ENCODE results near the gene SLIT3. TPM values are rescaled to one million over a fixed set of nuclear protein-coding genes. Genes with fewer than 3 reads are reported as not detected.
"Not testable (repeated sequence)": the region's sequence is repeated elsewhere in the genome, so short reads cannot be mapped to it uniquely, and the experiment has no call there.

Gene SLIT3
- total and polyA plus RNA-seq, 4 experiments from 2014 or later: not detected

DNA sequence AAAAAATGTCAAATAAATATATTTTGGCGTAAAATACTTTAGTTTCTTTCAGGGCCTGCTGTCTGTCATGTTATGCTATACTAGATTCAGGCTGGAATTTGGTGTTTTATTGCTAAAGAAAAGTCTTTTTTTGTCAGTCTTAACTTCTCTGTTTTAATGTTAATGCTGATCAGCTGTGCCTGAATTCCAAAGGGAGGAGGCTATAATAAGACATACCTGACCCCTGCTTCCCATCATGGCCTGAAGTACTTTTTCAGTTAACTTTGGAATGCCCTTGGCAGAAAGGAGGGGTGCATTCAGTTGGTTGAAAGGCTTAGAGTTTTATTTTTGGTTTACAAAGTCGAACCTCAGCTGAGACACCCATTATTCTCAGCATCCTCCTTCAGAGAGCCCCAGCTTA lies 663.7 kb downstream of the SLIT3 start:
- Histone ChIP-seq H3K4me1 (ENCODE audit: insufficient read depth, low read length) (no peaks in the 10 kb centered on the region), H3K27ac (ENCODE audit: low read depth, low read length) (no peak overlapping the region), H3K36me3 (ENCODE audit: insufficient read depth, low read length) (no peaks in the 10 kb centered on the region), H3K9me3 (ENCODE audit: control insufficient read depth in 1 of 2, low read length in 2 of 2) (no peaks in the 10 kb centered on the region), H3K4me3 (ENCODE audit: low read length in 2 of 2) (no peak overlapping the region), H3K27me3 (ENCODE audit: insufficient read depth, low read length) (no peaks in the 10 kb centered on the region)
- H3K27me3 Mint-ChIP-seq: peaks cover under 1 to 6% of the 10 kb centered on the region in 2 donors
- H3K36me3 Mint-ChIP-seq: no peaks in the 10 kb centered on the region
- no peak for DNase-seq
- ChIA-PET POLR2A (ENCODE audit: partially characterized antibody) (no interaction called here), CTCF (ENCODE audit: partially characterized antibody) (no interaction called here)
- no peak overlapping the region for H3K27ac Mint-ChIP-seq
- no peak overlapping the region for H3K4me3 Mint-ChIP-seq
- no peaks in the 10 kb centered on the region for H3K4me1 Mint-ChIP-seq
- intact Hi-C loops (cut with micrococcal nuclease): no loop called here
- peaks cover 0 to 2% (median 0%) of the 10 kb centered on the region in 8 donors for H3K9me3 Mint-ChIP-seq

DNA sequence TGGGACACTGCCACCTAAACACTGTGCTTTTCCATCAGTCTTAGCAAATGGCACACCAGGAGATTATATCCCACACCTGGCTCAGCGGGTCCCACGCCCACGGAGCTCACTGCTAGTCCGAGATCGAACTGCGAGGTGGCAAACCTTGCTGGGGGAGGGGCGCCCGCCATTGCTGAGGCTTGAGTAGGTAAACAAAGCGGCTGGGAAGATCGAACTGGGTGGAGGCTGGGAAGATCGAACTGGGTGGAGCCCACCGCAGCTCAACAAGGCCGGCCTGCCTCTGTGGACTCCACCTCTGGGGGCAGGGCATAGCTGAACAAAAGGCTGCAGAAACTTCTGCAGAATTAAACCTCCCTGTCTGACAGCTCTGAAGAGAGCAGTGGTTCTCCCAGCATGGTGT lies 670.0 kb downstream of the SLIT3 start:
- H3K4me1 ChIP-seq (ENCODE audit: insufficient read depth, low read length); intact Hi-C loops (cut with micrococcal nuclease); H3K4me3 Mint-ChIP-seq; CTCF ChIA-PET (ENCODE audit: partially characterized antibody); H3K4me1 Mint-ChIP-seq; H3K27ac ChIP-seq (ENCODE audit: low read depth, low read length); H3K4me3 ChIP-seq (ENCODE audit: low read length in 2 of 2); H3K36me3 ChIP-seq (ENCODE audit: insufficient read depth, low read length); H3K27ac Mint-ChIP-seq; H3K36me3 Mint-ChIP-seq; DNase-seq; H3K9me3 ChIP-seq (ENCODE audit: control insufficient read depth in 1 of 2, low read length in 2 of 2); H3K27me3 ChIP-seq (ENCODE audit: insufficient read depth, low read length); POLR2A ChIA-PET (ENCODE audit: partially characterized antibody): not testable (repeated sequence)
- Mint-ChIP-seq H3K9me3 (peaks cover 0 to 11% (median 8%) of the 10 kb centered on the region in 8 donors), H3K27me3 (peaks cover 13 to 24% of the 10 kb centered on the region in 2 donors)

DNA sequence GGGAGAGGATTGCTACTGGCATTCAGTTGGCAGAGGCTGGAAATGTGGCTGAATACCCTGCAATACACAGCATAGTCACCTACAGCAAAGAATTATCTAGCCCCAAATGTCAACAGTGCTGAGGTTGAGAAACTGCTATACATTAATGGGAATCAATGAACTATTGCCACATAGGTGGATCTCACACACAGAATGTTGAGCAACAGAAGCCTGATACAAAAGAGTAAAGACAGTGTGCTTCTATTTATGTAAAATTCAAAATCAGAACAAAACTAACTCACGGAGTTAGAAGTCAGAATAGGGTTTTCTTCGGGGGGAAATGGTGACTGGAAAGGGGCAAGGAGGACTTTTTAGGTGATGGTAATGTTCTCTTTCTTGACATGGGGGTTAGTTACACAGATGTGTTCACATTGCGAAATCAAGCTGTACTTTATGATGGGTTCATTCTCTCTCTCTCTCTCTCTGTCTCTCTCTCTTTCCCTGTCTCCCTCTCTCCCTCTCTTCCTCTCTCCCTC lies 676.0 kb downstream of the SLIT3 start:
- H3K9me3 Mint-ChIP-seq: peaks cover 0 to 5% (median 3%) of the 10 kb centered on the region in 8 donors
- intact Hi-C loops (cut with micrococcal nuclease): no loop called here
- no peak overlapping the region for H3K27ac ChIP-seq (ENCODE audit: low read depth, low read length)
- ChIA-PET CTCF (ENCODE audit: partially characterized antibody) (interaction anchor here (1.4 kb wide), 1 partner anchor 15 kb away, joined by 5 read pairs; no protein-coding TSS in a partner anchor), POLR2A (ENCODE audit: partially characterized antibody) (no interaction called here)
- no peaks in the 10 kb centered on the region for H3K9me3 ChIP-seq (ENCODE audit: control insufficient read depth in 1 of 2, low read length in 2 of 2)
- no peak overlapping the region for H3K4me3 ChIP-seq (ENCODE audit: low read length in 2 of 2)
- no peaks in the 10 kb centered on the region for H3K36me3 ChIP-seq (ENCODE audit: insufficient read depth, low read length)
- H3K4me3 Mint-ChIP-seq: no peak overlapping the region
- H3K4me1 Mint-ChIP-seq: no peaks in the 10 kb centered on the region
- no peaks in the 10 kb centered on the region for H3K36me3 Mint-ChIP-seq
- H3K27ac Mint-ChIP-seq: no peak overlapping the region
- no peaks in the 10 kb centered on the region for H3K4me1 ChIP-seq (ENCODE audit: insufficient read depth, low read length)
- peaks cover 7 to 23% of the 10 kb centered on the region in 2 donors for H3K27me3 Mint-ChIP-seq
- H3K27me3 ChIP-seq (ENCODE audit: insufficient read depth, low read length): no peaks in the 10 kb centered on the region
- no peak for DNase-seq

DNA sequence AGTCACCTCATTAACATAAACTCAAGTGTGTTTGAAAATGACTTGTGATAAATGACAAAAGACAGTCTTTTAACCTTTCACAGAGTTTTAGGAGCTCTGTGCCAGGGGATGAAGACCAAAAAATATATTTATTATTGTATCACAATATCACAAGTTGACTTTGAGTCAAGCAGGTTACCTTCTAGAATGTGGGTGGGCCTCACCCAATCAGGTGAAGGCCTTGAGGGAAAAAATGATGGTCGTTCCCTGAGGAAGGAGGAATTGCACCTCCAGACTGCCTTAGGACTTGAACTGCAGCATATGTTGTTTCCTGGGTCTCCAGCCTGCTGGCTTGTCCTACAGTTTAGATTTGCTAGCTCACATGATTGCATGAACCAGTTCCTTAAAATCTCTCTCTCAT lies 680.1 kb downstream of the SLIT3 start:
- intact Hi-C loops (cut with micrococcal nuclease): no loop called here
- Histone ChIP-seq H3K36me3 (ENCODE audit: insufficient read depth, low read length) (no peaks in the 10 kb centered on the region), H3K27me3 (ENCODE audit: insufficient read depth, low read length) (no peaks in the 10 kb centered on the region), H3K9me3 (ENCODE audit: control insufficient read depth in 1 of 2, low read length in 2 of 2) (no peaks in the 10 kb centered on the region), H3K4me3 (ENCODE audit: low read length in 2 of 2) (no peak overlapping the region), H3K4me1 (ENCODE audit: insufficient read depth, low read length) (no peaks in the 10 kb centered on the region), H3K27ac (ENCODE audit: low read depth, low read length) (no peak overlapping the region)
- Mint-ChIP-seq H3K27me3 (peaks cover 1 to 9% of the 10 kb centered on the region in 2 donors), H3K4me3 (no peak overlapping the region), H3K27ac (no peak overlapping the region), H3K4me1 (no peaks in the 10 kb centered on the region), H3K36me3 (no peaks in the 10 kb centered on the region), H3K9me3 (no peaks in the 10 kb centered on the region)
- CTCF ChIA-PET (ENCODE audit: partially characterized antibody): no interaction called here
- DNase-seq: no peak
- POLR2A ChIA-PET (ENCODE audit: partially characterized antibody): no interaction called here

DNA sequence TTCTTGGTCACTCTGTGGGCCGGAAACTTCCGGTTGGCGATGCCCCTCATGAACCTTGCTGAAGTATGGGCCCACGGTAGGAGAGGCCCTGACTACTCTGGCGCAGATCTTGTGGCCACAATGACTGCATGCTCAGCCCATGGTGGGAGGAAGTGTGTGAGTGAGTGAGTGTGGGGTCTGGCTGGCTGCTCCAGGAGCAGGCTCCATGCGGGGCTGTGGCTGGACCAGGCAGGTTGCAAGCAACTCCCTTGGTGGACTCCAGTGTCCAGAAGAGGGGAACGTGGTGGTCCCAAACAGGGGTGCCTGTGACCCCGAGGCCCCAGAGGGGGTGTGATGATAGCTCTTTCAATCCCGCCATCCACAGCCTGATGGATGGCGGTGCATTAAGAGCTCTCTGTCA lies 686.3 kb downstream of the SLIT3 start:
- Histone ChIP-seq H3K4me3 (ENCODE audit: low read length in 2 of 2) (no peak overlapping the region), H3K4me1 (ENCODE audit: insufficient read depth, low read length) (peaks cover 9% of the 10 kb centered on the region), H3K27me3 (ENCODE audit: insufficient read depth, low read length) (no peaks in the 10 kb centered on the region), H3K27ac (ENCODE audit: low read depth, low read length) (no peak overlapping the region), H3K9me3 (ENCODE audit: control insufficient read depth in 1 of 2, low read length in 2 of 2) (no peaks in the 10 kb centered on the region), H3K36me3 (ENCODE audit: insufficient read depth, low read length) (no peaks in the 10 kb centered on the region)
- intact Hi-C loops (cut with micrococcal nuclease): no loop called here
- Mint-ChIP-seq H3K36me3 (no peaks in the 10 kb centered on the region), H3K27me3 (peaks cover 0 to 6% of the 10 kb centered on the region in 2 donors), H3K4me3 (no peak overlapping the region), H3K4me1 (peaks cover 9 to 18% (median 11%) of the 10 kb centered on the region in 4 donors), H3K27ac (no peak overlapping the region), H3K9me3 (no peaks in the 10 kb centered on the region)
- CTCF ChIA-PET (ENCODE audit: partially characterized antibody): no interaction called here
- POLR2A ChIA-PET (ENCODE audit: partially characterized antibody): no interaction called here
- no peak for DNase-seq

DNA sequence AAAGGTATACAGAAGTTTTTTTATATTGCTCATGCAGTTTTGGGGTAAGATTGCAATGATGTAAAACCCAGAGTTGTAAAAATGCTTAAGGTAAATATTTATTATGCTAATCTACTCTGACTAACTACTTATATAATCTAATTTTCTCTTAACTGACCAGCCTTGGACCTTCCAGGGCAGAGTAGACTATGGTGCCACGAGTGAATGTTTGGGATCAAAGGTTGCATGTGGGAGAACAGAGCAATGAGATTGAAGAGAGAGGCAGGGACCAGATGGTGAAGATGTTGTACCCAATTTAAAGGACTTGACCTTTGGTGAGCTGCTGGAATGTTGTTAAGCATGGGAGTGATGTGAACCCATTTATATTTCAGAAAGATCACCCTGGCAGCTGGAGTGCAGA lies 686.9 kb downstream of the SLIT3 start:
- intact Hi-C loops (cut with micrococcal nuclease): loop anchor here (2.0 kb wide), 1 partner anchor 35 kb away; the partner anchor contains the start of gene PANK3
- no peak overlapping the region for H3K27ac ChIP-seq (ENCODE audit: low read depth, low read length)
- DNase-seq: no peak
- no peaks in the 10 kb centered on the region for H3K9me3 Mint-ChIP-seq
- peaks cover 0 to 6% of the 10 kb centered on the region in 2 donors for H3K27me3 Mint-ChIP-seq
- H3K4me1 ChIP-seq (ENCODE audit: insufficient read depth, low read length): peaks cover 9% of the 10 kb centered on the region
- H3K36me3 Mint-ChIP-seq: no peaks in the 10 kb centered on the region
- ChIA-PET POLR2A (ENCODE audit: partially characterized antibody) (interaction anchor here (1.9 kb wide), 1 partner anchor 35 kb away, joined by 16 read pairs; the partner anchor contains the start of gene PANK3), CTCF (ENCODE audit: partially characterized antibody) (interaction anchor here (1.1 kb wide), 1 partner anchor 24 kb away, joined by 3 read pairs; no protein-coding TSS in a partner anchor)
- peaks cover 9 to 18% (median 11%) of the 10 kb centered on the region in 4 donors for H3K4me1 Mint-ChIP-seq
- H3K27me3 ChIP-seq (ENCODE audit: insufficient read depth, low read length): no peaks in the 10 kb centered on the region
- no peak overlapping the region for H3K4me3 ChIP-seq (ENCODE audit: low read length in 2 of 2)
- no peak overlapping the region for H3K4me3 Mint-ChIP-seq
- peak overlapping the region in 2 of 7 donors; percentile 24 to 38 for H3K27ac Mint-ChIP-seq
- no peaks in the 10 kb centered on the region for H3K9me3 ChIP-seq (ENCODE audit: control insufficient read depth in 1 of 2, low read length in 2 of 2)
- H3K36me3 ChIP-seq (ENCODE audit: insufficient read depth, low read length): no peaks in the 10 kb centered on the region

DNA sequence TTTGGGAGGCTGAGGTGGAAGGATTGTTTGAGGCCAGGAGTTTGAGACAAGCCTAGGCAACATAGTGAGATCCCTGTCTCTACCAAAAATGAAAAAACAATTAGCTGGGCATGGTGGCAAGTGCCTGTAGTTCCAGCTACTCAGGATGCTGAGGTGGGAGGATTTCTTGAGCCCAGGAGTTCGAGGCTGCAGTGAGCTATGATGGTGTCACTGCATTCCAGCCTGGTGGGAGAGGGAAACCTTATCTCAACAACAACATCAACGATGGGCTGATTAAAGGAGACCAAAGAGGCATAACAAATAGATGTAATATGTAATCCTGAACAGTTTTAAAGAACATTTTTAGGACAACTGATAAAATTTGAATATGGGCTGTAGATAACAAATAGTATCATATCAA lies 687.5 kb downstream of the SLIT3 start:
- no peaks in the 10 kb centered on the region for H3K9me3 Mint-ChIP-seq
- peaks cover 9 to 18% (median 11%) of the 10 kb centered on the region in 4 donors for H3K4me1 Mint-ChIP-seq
- H3K27ac Mint-ChIP-seq: peak overlapping the region; percentile 29 to 95 (median 89)
- Histone ChIP-seq H3K4me1 (ENCODE audit: insufficient read depth, low read length) (peaks cover 9% of the 10 kb centered on the region), H3K4me3 (ENCODE audit: low read length in 2 of 2) (no peak overlapping the region), H3K9me3 (ENCODE audit: control insufficient read depth in 1 of 2, low read length in 2 of 2) (no peaks in the 10 kb centered on the region), H3K27me3 (ENCODE audit: insufficient read depth, low read length) (no peaks in the 10 kb centered on the region), H3K36me3 (ENCODE audit: insufficient read depth, low read length) (no peaks in the 10 kb centered on the region), H3K27ac (ENCODE audit: low read depth, low read length) (no peak overlapping the region)
- no peak for DNase-seq
- intact Hi-C loops (cut with micrococcal nuclease): loop anchor here (2.0 kb wide), 1 partner anchor 35 kb away; the partner anchor contains the start of gene PANK3
- ChIA-PET POLR2A (ENCODE audit: partially characterized antibody) (interaction anchor here (1.9 kb wide), 1 partner anchor 34 kb away, joined by 16 read pairs; the partner anchor contains the start of gene PANK3), CTCF (ENCODE audit: partially characterized antibody) (interaction anchor here (0.6 to 1.1 kb wide), 4 partner anchors 23 to 313 kb away, joined by 3 to 5 read pairs (median 3); no protein-coding TSS in a partner anchor)
- no peaks in the 10 kb centered on the region for H3K36me3 Mint-ChIP-seq
- peak overlapping the region in 6 of 8 donors; percentile 12 to 69 (median 51) for H3K4me3 Mint-ChIP-seq
- peaks cover 0 to 6% of the 10 kb centered on the region in 2 donors for H3K27me3 Mint-ChIP-seq

Data from CD4-positive, alpha-beta memory T cell (primary cell).